ENCODE data around the gene APOD. TPM values are rescaled to one million over a fixed set of nuclear protein-coding genes. Genes with fewer than 3 reads are reported as not detected.

APOD gene
- total RNA-seq, 4 donors from 2014 or later, result 1,911 to 7,779 (median 5,257) TPM

GRCh38 chr3:195535293-195535692 lies 48.4 kb downstream of the APOD start:
- TF ChIP-seq POLR2A (IDR thresholded peaks at IDR 0.05), result no peak
- no peak for TF ChIP-seq EP300 (IDR thresholded peaks at IDR 0.05)
- TF ChIP-seq, protein P1, sequence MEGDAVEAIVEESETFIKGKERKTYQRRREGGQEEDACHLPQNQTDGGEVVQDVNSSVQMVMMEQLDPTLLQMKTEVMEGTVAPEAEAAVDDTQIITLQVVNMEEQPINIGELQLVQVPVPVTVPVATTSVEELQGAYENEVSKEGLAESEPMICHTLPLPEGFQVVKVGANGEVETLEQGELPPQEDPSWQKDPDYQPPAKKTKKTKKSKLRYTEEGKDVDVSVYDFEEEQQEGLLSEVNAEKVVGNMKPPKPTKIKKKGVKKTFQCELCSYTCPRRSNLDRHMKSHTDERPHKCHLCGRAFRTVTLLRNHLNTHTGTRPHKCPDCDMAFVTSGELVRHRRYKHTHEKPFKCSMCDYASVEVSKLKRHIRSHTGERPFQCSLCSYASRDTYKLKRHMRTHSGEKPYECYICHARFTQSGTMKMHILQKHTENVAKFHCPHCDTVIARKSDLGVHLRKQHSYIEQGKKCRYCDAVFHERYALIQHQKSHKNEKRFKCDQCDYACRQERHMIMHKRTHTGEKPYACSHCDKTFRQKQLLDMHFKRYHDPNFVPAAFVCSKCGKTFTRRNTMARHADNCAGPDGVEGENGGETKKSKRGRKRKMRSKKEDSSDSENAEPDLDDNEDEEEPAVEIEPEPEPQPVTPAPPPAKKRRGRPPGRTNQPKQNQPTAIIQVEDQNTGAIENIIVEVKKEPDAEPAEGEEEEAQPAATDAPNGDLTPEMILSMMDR (IDR thresholded peaks at IDR 0.05), result no peak
- peaks cover 0 to 43% (median 3%) of the 10 kb centered on the region in 4 donors for H3K4me1 ChIP-seq
- H3K27ac ChIP-seq, result no peak overlapping the region

GRCh38 chr3:195532834-195533233 lies 50.9 kb downstream of the APOD start:
- no peaks in the 10 kb centered on the region for H3K36me3 ChIP-seq
- H3K4me3 ChIP-seq, result no peak overlapping the region
- H3K27ac ChIP-seq, result no peak overlapping the region
- 76 to 80% methylated on average over 7 of the region's 7 CpGs for WGBS, 2 donors
- TF ChIP-seq EP300 (IDR thresholded peaks at IDR 0.05), result no peak
- TF ChIP-seq POLR2A (IDR thresholded peaks at IDR 0.05), result no peak
- TF ChIP-seq, protein P1 (IDR thresholded peaks at IDR 0.05), result no peak
- no peaks in the 10 kb centered on the region for H3K27me3 ChIP-seq
- no peak for DNase-seq (ENCODE audit: low spot score in 2 of 2)
- peaks cover 0 to 18% (median 0%) of the 10 kb centered on the region in 4 donors for H3K4me1 ChIP-seq
- H3K9me3 ChIP-seq, result no peaks in the 10 kb centered on the region

More at GRCh38 chr3:195535293-195535692, 48.4 kb downstream of the APOD start:
- Histone ChIP-seq H3K4me3 (no peak overlapping the region), H3K27me3 (no peaks in the 10 kb centered on the region), H3K36me3 (no peaks in the 10 kb centered on the region), H3K9me3 (no peaks in the 10 kb centered on the region)
- WGBS, 2 donors, result 84 to 85% methylated on average over 5 of the region's 5 CpGs
- no peak for DNase-seq (ENCODE audit: low spot score in 2 of 2)

DNA sequence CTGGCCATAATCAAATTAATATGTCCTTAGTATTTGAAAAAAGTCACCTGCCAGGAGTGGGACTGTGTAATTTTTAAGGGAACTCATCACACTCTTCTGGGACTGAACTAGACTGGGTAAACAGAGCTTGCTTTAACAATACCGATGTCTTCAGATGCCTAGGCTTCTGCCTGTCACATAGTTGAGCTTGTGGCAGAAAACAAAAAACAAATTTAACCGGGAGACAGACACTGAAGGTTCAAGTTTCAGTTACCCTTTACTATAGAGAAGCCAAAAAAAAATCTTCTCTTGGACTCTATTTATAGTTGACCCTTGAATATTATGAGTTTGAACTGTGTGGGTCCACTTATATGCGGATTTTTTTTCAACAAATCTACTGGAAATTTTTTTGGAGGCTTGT lies 51.4 kb downstream of the APOD start:
- 30 to 50% methylated on average over 3 of the region's 3 CpGs for WGBS, 2 donors
- no peak for DNase-seq (ENCODE audit: low spot score in 2 of 2)

DNA sequence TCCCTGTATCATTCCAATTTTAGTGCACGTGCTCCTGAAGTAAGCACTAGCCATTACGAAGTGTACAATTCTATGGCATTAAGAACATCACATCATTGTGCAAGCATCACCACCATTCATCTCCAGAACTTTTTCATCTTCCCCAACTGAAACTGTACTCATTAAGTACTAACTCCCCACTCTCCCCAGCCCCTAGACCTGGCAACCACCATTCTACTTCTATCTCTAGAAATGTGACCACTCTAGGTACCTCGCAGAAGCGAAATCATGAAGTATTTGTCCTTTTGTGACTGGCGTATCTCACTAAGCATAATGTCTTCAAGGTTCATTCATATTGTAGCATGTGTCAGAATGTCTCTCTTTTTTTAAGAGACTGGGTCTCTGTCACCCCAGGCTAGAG lies 52.1 kb downstream of the APOD start:
- no peak for DNase-seq (ENCODE audit: low spot score in 2 of 2)
- no peaks in the 10 kb centered on the region for H3K9me3 ChIP-seq
- H3K27me3 ChIP-seq, result no peaks in the 10 kb centered on the region
- H3K36me3 ChIP-seq, result peaks cover 0 to 10% (median 0%) of the 10 kb centered on the region in 3 donors
- H3K4me1 ChIP-seq, result peaks cover 0 to 17% (median 0%) of the 10 kb centered on the region in 4 donors
- no peak overlapping the region for H3K4me3 ChIP-seq
- no peak overlapping the region for H3K27ac ChIP-seq
- 87 to 94% methylated on average over 5 of the region's 5 CpGs for WGBS, 2 donors
- no peak for TF ChIP-seq EP300 (IDR thresholded peaks at IDR 0.05)
- TF ChIP-seq, protein P1 (IDR thresholded peaks at IDR 0.05), result no peak
- no peak for TF ChIP-seq POLR2A (IDR thresholded peaks at IDR 0.05)

More for the DNA sequence above, 51.4 kb downstream of the APOD start:
- H3K27me3 ChIP-seq, result no peaks in the 10 kb centered on the region
- no peak overlapping the region for H3K27ac ChIP-seq
- peaks cover 0 to 17% (median 0%) of the 10 kb centered on the region in 4 donors for H3K4me1 ChIP-seq
- TF ChIP-seq, protein P1 (IDR thresholded peaks at IDR 0.05), result no peak
- TF ChIP-seq EP300 (IDR thresholded peaks at IDR 0.05) (no peak), POLR2A (IDR thresholded peaks at IDR 0.05) (no peak)
- H3K9me3 ChIP-seq, result no peaks in the 10 kb centered on the region
- peaks cover 0 to 4% (median 0%) of the 10 kb centered on the region in 3 donors for H3K36me3 ChIP-seq
- no peak overlapping the region for H3K4me3 ChIP-seq

DNA sequence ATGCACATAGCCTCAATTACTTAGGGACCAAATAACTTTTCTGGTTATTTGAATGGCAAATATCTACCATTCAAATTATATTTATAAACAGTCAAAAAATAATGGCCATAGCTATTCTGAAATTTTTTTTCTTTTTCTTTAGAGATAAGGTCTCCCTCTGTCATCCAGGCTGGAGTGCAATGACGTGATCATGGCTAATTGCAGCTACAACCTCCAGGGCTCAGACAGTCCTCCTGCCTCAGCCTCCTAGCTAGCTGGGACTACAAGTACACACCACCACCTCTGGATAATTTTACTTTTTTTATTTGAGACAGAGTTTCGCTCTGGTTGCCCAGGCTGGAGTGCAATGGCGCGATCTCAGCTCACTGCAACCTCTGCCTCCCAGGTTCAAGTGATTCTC lies 57.2 kb downstream of the APOD start:
- no peaks in the 10 kb centered on the region for H3K27me3 ChIP-seq
- WGBS, 2 donors, result 97 to 98% methylated on average over 4 of the region's 4 CpGs
- TF ChIP-seq, protein P1 (IDR thresholded peaks at IDR 0.05), result no peak
- TF ChIP-seq EP300 (IDR thresholded peaks at IDR 0.05), result no peak
- TF ChIP-seq POLR2A (IDR thresholded peaks at IDR 0.05), result no peak
- H3K9me3 ChIP-seq, result no peaks in the 10 kb centered on the region
- H3K4me1 ChIP-seq, result peaks cover 0 to 6% (median 0%) of the 10 kb centered on the region in 4 donors
- no peak overlapping the region for H3K27ac ChIP-seq
- no peak overlapping the region for H3K4me3 ChIP-seq
- peaks cover 0 to 31% (median 0%) of the 10 kb centered on the region in 3 donors for H3K36me3 ChIP-seq
- DNase-seq (ENCODE audit: low spot score in 2 of 2), result no peak

Data from tibial nerve (tissue), 4 donors.